ENCODE measurements around the gene PGAP3. TPM values are rescaled to one million over a fixed set of nuclear protein-coding genes. Genes with fewer than 3 reads are reported as not detected.

PGAP3 gene
- total RNA-seq, 6 donors from 2014 or later = 15.2 to 64.0 (median 27.9) TPM

- H3K27ac ChIP-seq = peak overlapping the region in 3 of 4 donors; percentile 48 to 90 (median 78)
- peaks cover 0 to 33% (median 17%) of the 10 kb centered on the region in 4 donors for H3K36me3 ChIP-seq
- WGBS, 2 donors = 61 to 63% methylated on average over 12 to 14 of the region's 14 CpGs
- ATAC-seq (ENCODE audit: low FRiP score in 2 of 2) = peak; percentile 71 to 72
- TF ChIP-seq CTCF (IDR thresholded peaks at IDR 0.05) (peak; percentile 59 to 86 (median 74)), POLR2AphosphoS5 (IDR thresholded peaks at IDR 0.05) (no peak)
- no peaks in the 10 kb centered on the region for H3K9me3 ChIP-seq
- H3K27me3 ChIP-seq = no peaks in the 10 kb centered on the region
- DNase-seq = peak in 1 of 2 donors; percentile 60
- H3K4me3 ChIP-seq = peak overlapping the region in 1 of 4 donors; percentile 8
- peaks cover 26 to 64% (median 40%) of the 10 kb centered on the region in 4 donors for H3K4me1 ChIP-seq
Measured at GRCh38 chr17:39653662-39654331, 34.1 kb downstream of the PGAP3 start.

- Histone ChIP-seq H3K4me3 (no peak overlapping the region), H3K4me1 (peaks cover 21 to 59% (median 35%) of the 10 kb centered on the region in 4 donors), H3K9me3 (no peaks in the 10 kb centered on the region), H3K27me3 (no peaks in the 10 kb centered on the region), H3K27ac (peak overlapping the region in 3 of 4 donors; percentile 48 to 90 (median 78)), H3K36me3 (peaks cover 0 to 28% (median 14%) of the 10 kb centered on the region in 4 donors)
- TF ChIP-seq EP300 (IDR thresholded peaks at IDR 0.05) (no peak), CTCF (IDR thresholded peaks at IDR 0.05) (no peak), POLR2A (IDR thresholded peaks at IDR 0.05) (no peak), POLR2AphosphoS5 (IDR thresholded peaks at IDR 0.05) (no peak)
- peak in 1 of 2 donors; percentile 11 for ATAC-seq (ENCODE audit: low FRiP score in 2 of 2)
- DNase-seq = no peak
- WGBS, 2 donors = 79 to 82% methylated on average over 11 to 12 of the region's 12 CpGs
Measured at GRCh38 chr17:39653316-39653661, 34.6 kb downstream of the PGAP3 start.

GRCh38 chr17:39652587-39653315 is 35.1 kb downstream of the PGAP3 start:
- DNase-seq (no peak), ATAC-seq (ENCODE audit: low FRiP score in 2 of 2) (no peak)
- 66 to 67% methylated on average over 7 of the region's 7 CpGs for WGBS, 2 donors
- Histone ChIP-seq H3K36me3 (peaks cover 0 to 22% (median 13%) of the 10 kb centered on the region in 4 donors), H3K9me3 (no peaks in the 10 kb centered on the region), H3K27ac (peak overlapping the region; percentile 28 to 90 (median 63)), H3K4me1 (peaks cover 20 to 55% (median 32%) of the 10 kb centered on the region in 4 donors), H3K4me3 (no peak overlapping the region), H3K27me3 (no peaks in the 10 kb centered on the region)
- no peak for TF ChIP-seq EP300 (IDR thresholded peaks at IDR 0.05)
- TF ChIP-seq POLR2AphosphoS5 (IDR thresholded peaks at IDR 0.05) = no peak
- TF ChIP-seq CTCF (IDR thresholded peaks at IDR 0.05) = no peak
- no peak for TF ChIP-seq POLR2A (IDR thresholded peaks at IDR 0.05)

- TF ChIP-seq EP300 (IDR thresholded peaks at IDR 0.05) = no peak
- peak in 1 of 2 donors; percentile 78 for TF ChIP-seq POLR2AphosphoS5 (IDR thresholded peaks at IDR 0.05)
- TF ChIP-seq CTCF (IDR thresholded peaks at IDR 0.05) = no peak
- TF ChIP-seq POLR2A (IDR thresholded peaks at IDR 0.05) = no peak
- Histone ChIP-seq H3K4me1 (peaks cover 20 to 48% (median 32%) of the 10 kb centered on the region in 4 donors), H3K36me3 (peaks cover 0 to 19% (median 9%) of the 10 kb centered on the region in 4 donors), H3K4me3 (no peak overlapping the region), H3K27ac (peak overlapping the region; percentile 28 to 90 (median 63)), H3K27me3 (no peaks in the 10 kb centered on the region), H3K9me3 (no peaks in the 10 kb centered on the region)
- ATAC-seq (ENCODE audit: low FRiP score in 2 of 2) (no peak), DNase-seq (no peak)
- WGBS, 2 donors = 56 to 60% methylated on average over 7 to 8 of the region's 8 CpGs
Measured at GRCh38 chr17:39651923-39652586, 35.8 kb downstream of the PGAP3 start.

Data from upper lobe of left lung (tissue), 6 donors.